Chondrocyte (in vitro differentiated cells): ENCODE results near the gene SUCNR1. TPM values are rescaled to one million over a fixed set of nuclear protein-coding genes. Genes with fewer than 3 reads are reported as not detected.
A peak's percentile ranks its signal among the peaks of the same experiment; 100 is the strongest.
"Not testable (repeated sequence)": the region's sequence is repeated elsewhere in the genome, so short reads cannot be mapped to it uniquely, and the experiment has no call there.

Source experiments
- DNase-seq: peaks from one replicate; pipeline ENCODE4 v3.0.0; 2021; ENCODE audit warnings: mixed read lengths, low spot score
- H3K27ac Mint-ChIP-seq: one replicate; pipeline ENCODE4 v1.8.0; 2021; ENCODE audit warnings: mild to moderate bottlenecking, moderate library complexity, mixed read lengths; ENCODE audit not compliant: unreplicated experiment
- H3K27me3 Mint-ChIP-seq: 2 replicates; pipeline ENCODE4 v1.8.0; 2021; ENCODE audit warnings: low read depth, mixed read lengths
- H3K36me3 Mint-ChIP-seq: 2 replicates; pipeline ENCODE4 v1.8.0; 2021; ENCODE audit warnings: low read depth, mixed read lengths
- H3K4me1 Mint-ChIP-seq: 2 replicates; pipeline ENCODE4 v1.8.0; 2021; ENCODE audit warnings: low read depth, mild to moderate bottlenecking, mixed read lengths
- H3K4me3 Mint-ChIP-seq: one replicate; pipeline ENCODE4 v1.8.0; 2021; ENCODE audit warnings: mild to moderate bottlenecking, moderate library complexity, mixed read lengths; ENCODE audit not compliant: unreplicated experiment
- H3K9me3 Mint-ChIP-seq: 2 replicates; pipeline ENCODE4 v1.8.0; 2021; ENCODE audit warnings: low read depth, mixed read lengths
- total RNA-seq: library from RNA; stranded (reverse); gene quantifications from 3 replicates; pipeline ENCODE4 v1.2.1, GENCODE V29; 2021
- TF ChIP-seq, protein P1 (sequence below): fragments of 200-600 bp; sonication (generic); IDR thresholded peaks from 2 replicates; pipeline ENCODE4 v1.5.0; 2021; ENCODE audit warnings: antibody characterized with exemption, mild to moderate bottlenecking, moderate library complexity

SUCNR1 gene
- total RNA-seq, 1 donor from 2014 or later = 0.12 TPM

DNA sequence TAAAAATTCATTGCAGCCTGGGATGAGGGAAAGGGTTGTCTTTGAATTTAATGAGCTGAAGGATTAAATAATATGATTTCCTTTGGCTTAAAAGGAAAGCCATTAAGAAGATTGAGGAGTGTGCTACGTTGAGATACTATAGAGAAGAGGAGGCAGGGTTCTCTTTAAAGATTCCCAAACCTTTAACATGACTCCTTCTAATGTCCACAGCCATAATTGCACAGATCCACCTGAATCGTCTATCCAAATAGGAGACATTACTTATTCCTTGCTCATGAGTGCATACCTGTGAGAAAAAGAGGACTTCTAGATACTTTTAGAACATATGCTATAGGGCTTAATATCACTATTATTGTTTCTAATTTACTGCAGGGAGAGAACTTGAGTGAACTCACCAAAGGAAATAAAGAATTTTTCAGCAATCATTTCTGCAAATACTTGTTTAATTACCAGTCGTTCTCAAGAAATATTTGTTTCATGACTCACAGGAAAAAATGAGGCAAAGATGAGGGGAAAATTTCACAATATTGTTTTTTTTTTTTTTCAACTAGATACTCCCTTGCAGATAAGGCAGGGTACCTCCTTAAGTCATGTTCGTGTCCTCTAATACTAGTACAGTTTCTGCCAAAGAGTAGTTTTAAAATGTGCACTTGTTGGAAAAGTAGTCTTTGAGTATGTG is 8.9 kb upstream of the SUCNR1 start:
- no peak for DNase-seq
- H3K9me3 Mint-ChIP-seq = no peaks in the 10 kb centered on the region
- H3K4me3 Mint-ChIP-seq = no peak overlapping the region
- TF ChIP-seq, protein P1, sequence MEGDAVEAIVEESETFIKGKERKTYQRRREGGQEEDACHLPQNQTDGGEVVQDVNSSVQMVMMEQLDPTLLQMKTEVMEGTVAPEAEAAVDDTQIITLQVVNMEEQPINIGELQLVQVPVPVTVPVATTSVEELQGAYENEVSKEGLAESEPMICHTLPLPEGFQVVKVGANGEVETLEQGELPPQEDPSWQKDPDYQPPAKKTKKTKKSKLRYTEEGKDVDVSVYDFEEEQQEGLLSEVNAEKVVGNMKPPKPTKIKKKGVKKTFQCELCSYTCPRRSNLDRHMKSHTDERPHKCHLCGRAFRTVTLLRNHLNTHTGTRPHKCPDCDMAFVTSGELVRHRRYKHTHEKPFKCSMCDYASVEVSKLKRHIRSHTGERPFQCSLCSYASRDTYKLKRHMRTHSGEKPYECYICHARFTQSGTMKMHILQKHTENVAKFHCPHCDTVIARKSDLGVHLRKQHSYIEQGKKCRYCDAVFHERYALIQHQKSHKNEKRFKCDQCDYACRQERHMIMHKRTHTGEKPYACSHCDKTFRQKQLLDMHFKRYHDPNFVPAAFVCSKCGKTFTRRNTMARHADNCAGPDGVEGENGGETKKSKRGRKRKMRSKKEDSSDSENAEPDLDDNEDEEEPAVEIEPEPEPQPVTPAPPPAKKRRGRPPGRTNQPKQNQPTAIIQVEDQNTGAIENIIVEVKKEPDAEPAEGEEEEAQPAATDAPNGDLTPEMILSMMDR = no peak
- peaks cover 14% of the 10 kb centered on the region for H3K4me1 Mint-ChIP-seq
- H3K27ac Mint-ChIP-seq = peak overlapping the region; percentile 13
- H3K27me3 Mint-ChIP-seq = no peaks in the 10 kb centered on the region
- no peaks in the 10 kb centered on the region for H3K36me3 Mint-ChIP-seq

DNA sequence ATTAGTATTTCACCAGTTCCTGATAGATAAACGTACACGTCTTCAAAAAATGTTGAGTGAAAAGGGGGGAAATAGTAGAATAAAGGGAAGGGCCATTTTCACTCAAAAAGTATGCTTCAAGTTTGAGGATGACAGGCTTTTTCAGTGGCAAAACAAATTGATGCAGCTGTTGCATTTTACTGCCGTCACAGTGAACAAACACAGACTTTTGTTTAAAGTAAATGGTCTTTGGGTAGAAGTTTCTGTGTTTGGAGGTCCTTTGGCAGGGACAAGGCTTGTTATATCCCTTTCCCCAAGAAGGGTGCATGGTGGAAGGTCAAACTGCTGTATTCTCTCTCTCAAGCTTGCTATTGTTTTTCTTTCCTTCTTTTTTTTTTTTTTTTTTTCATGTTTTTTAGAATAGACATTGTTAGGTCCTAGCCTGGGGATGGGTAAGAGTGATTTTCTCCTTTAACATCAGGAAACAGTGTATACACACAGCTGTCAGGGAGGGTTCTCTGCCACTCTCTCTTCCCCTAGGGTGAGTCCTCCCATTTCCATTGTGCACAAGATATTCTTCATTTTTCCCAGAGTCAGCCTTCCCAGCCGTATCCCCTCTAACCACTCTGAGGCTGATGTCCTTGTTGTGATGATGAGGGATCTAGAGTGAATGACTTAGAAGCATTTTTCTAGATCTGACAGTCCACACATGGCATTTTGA is 6.6 kb upstream of the SUCNR1 start:
- Mint-ChIP-seq H3K4me1 (peaks cover 17% of the 10 kb centered on the region), H3K27ac (no peak overlapping the region), H3K27me3 (no peaks in the 10 kb centered on the region), H3K4me3 (no peak overlapping the region), H3K9me3 (no peaks in the 10 kb centered on the region), H3K36me3 (no peaks in the 10 kb centered on the region)
- TF ChIP-seq, protein P1 = no peak
- DNase-seq = no peak

DNA sequence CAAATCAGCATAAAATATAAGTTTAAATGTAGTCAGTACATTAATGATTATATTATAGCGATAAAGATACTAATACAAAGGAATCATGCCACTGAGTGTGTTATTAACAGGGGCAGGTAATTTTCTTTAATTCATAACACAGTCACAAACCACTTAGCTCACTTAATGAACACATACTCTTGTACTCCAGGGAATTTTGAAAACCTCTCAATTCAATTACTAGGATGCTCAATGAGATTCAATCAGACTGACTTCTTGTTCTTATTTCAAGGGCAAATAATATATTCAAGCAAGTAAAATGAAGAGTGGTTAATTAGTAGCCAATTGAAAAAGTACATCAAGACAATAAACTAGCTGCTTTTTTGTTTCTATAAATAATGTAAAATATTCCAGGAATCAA is 5.8 kb upstream of the SUCNR1 start:
- Mint-ChIP-seq H3K27me3 (no peaks in the 10 kb centered on the region), H3K36me3 (no peaks in the 10 kb centered on the region), H3K4me3 (no peak overlapping the region), H3K27ac (no peak overlapping the region), H3K4me1 (peaks cover 17% of the 10 kb centered on the region), H3K9me3 (no peaks in the 10 kb centered on the region)
- no peak for DNase-seq
- TF ChIP-seq, protein P1 = no peak

DNA sequence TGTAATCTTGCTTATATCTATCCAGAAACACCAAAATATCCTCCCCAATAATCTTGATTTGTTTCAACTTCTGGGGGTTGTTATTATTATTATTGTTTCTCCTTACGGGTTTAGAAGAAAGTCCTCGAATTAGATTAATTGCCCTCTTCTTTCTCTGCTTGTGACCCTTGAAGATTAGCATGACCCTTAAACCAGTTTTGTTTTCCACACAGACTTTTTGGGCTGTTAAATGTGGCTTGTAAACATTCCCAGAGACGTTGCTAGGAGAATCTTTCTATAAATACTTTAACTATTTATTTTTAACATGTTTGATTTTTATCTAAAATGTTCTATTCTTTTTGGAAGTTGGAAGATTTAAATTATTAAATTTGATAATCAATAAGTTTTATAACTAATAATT is 4.3 kb upstream of the SUCNR1 start:
- Mint-ChIP-seq H3K36me3 (no peaks in the 10 kb centered on the region), H3K9me3 (no peaks in the 10 kb centered on the region), H3K4me3 (no peak overlapping the region), H3K4me1 (peaks cover 15% of the 10 kb centered on the region), H3K27me3 (no peaks in the 10 kb centered on the region), H3K27ac (no peak overlapping the region)
- TF ChIP-seq, protein P1 = no peak
- no peak for DNase-seq

DNA sequence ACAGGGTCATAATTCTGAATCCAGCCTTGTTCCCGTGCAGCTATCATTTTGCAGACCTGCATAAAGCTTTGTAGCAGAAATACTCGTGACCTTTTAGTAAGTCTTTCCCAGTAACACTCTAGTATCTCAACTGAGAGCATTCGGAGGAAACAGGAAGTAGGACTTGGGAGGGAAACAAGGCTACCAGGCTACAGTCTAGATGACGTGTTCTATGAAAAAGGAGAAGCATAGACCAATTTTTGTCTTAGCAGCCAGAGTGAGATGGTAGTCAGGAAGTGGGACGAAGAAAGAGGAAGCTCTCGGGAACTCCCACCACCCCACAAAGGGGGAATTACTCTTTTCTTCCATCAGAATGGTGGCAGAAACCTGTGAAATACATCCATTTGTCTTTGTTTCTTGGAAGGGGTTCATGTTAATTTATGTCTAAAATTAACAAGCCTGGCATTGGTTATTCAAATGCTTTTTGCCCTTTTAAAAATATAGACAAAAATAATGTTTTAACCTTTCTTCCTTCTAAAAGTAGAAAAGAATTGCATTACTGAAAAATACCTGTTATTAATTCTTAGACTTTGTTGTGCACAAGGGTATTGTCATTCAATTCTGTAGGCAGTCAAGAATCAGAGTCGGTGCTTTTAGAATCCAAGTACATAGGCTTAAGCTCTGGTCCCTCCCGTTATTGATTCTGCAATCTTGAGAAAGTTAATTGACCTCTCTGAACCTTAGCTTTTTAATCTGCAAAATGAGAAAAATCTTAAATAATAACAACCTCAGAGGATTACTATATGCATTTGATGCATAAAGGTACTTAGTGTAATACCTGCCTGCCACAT is 1.6 kb upstream of the SUCNR1 start:
- Mint-ChIP-seq H3K4me3 (no peak overlapping the region), H3K27ac (no peak overlapping the region), H3K4me1 (peaks cover 9% of the 10 kb centered on the region), H3K27me3 (no peaks in the 10 kb centered on the region), H3K36me3 (no peaks in the 10 kb centered on the region), H3K9me3 (no peaks in the 10 kb centered on the region)
- TF ChIP-seq, protein P1 = no peak
- DNase-seq = no peak

DNA sequence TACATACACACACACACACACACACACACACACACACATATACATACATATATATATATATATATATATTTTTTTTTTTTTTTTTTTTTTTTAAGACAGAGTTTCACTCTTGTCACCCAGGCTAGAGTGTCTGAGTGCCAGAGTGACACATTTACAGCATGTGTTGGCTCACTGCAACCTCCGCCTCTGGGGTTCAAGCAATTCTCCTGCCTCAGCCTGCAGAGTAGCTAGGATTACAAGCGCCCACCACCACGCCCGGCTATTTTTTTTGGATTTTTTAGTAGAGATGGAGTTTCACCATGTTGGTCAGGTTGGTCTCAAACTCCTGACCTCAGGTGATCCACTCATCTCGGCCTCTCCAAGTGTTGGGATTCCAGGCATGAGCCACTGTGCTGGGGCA is 636 bp downstream of the SUCNR1 start:
- not testable (repeated sequence) for H3K27ac Mint-ChIP-seq, H3K36me3 Mint-ChIP-seq, H3K4me3 Mint-ChIP-seq, DNase-seq, H3K27me3 Mint-ChIP-seq, H3K9me3 Mint-ChIP-seq
- peaks cover 11% of the 10 kb centered on the region for H3K4me1 Mint-ChIP-seq
